ENCODE measurements around the gene CNGB1. TPM values are rescaled to one million over a fixed set of nuclear protein-coding genes. Genes with fewer than 3 reads are reported as not detected.
"Not testable (repeated sequence)": the region's sequence is repeated elsewhere in the genome, so short reads cannot be mapped to it uniquely, and the experiment has no call there.

CNGB1 gene
- total RNA-seq, 1 donor from 2014 or later, result 0.20 TPM

- DNase-seq (ENCODE audit: low read depth, low spot score), result no peak
Measured at GRCh38 chr16:57997176-57997527, 26.2 kb upstream of the CNGB1 start.

GRCh38 chr16:57996406-57997175 is 25.7 kb upstream of the CNGB1 start:
- DNase-seq (ENCODE audit: low read depth, low spot score), result no peak

DNA sequence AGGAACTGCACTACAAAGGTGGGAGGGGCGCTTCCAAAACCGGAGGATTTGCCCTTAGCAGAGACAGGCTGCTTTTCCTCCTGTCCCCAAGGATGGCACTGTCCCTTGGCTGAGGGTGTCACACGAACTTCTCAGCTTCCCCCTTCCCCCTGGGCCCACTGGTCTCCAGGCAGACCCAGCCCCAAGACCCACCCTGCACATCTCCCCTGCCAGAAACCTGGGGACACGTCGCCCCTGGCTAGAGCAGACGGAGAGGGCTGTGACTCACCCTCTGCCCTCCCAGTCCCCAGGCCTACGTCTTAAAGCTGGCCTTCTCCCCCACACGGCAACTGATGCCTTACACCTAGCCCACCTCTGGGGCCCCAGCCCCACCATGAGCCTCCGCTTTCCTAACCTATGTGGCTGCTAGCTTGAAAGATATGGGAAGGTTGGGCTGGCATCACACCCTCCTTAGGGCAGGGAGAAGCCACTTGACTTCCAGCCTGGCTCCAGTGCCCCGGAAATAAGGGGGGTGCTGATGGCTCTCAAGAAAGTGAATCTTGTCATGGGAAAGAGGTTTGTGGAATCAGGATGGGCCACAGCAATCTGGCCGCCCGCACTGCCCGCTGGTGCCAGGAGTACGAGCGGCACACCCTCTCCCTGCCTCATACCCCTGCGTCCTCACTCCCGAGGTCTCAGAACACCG is 24.9 kb upstream of the CNGB1 start:
- DNase-seq (ENCODE audit: low read depth, low spot score), result no peak

- no peak for DNase-seq (ENCODE audit: low read depth, low spot score)
Measured at GRCh38 chr16:57994778-57995177, 23.9 kb upstream of the CNGB1 start.

DNA sequence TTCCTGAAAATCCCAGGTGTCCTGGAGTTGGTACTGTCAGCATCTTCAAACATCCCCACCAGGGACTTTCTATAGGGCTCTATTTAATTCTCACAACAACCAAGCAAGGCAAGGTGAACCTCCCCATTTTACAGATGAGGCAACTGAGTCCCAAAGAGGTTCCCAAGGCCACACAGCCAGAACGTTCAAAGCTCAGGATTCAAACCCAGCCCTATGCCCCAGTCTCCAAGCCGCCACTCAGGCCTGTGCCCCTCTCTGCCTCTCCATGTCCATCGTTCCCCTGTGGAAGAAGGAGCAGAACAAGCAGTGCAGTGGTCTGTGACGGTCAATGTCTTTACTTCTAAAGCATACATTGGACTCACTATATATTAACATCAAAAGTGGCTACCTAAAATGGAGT is 23.4 kb upstream of the CNGB1 start:
- DNase-seq (ENCODE audit: low read depth, low spot score), result no peak

GRCh38 chr16:57993897-57994296 is 23.0 kb upstream of the CNGB1 start:
- no peak for DNase-seq (ENCODE audit: low read depth, low spot score)

DNA sequence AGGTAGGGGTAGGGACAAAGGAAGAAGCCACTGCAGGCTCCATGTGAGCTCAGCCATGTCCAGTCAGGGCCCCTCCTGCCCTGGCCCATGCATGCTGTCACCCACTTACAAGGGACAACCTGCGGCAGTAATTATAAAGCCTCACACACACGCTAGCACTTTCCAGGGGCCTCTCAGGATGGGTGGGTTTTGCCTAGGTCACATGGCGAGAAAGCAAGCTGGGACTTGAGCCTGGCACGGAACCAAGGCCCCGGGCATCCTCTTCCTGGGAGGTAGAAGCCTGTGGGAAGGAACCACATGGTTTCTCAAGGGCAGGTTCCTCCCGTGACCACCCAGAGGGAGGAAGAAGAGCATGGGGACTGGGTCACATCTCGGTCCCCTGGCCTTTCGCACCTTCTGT is 22.5 kb upstream of the CNGB1 start:
- DNase-seq (ENCODE audit: low read depth, low spot score), result no peak

GRCh38 chr16:57992084-57992483 is 21.2 kb upstream of the CNGB1 start:
- no peak for DNase-seq (ENCODE audit: low read depth, low spot score)

- DNase-seq (ENCODE audit: low read depth, low spot score), result no peak
Measured at GRCh38 chr16:57991551-57992059, 20.7 kb upstream of the CNGB1 start.

DNA sequence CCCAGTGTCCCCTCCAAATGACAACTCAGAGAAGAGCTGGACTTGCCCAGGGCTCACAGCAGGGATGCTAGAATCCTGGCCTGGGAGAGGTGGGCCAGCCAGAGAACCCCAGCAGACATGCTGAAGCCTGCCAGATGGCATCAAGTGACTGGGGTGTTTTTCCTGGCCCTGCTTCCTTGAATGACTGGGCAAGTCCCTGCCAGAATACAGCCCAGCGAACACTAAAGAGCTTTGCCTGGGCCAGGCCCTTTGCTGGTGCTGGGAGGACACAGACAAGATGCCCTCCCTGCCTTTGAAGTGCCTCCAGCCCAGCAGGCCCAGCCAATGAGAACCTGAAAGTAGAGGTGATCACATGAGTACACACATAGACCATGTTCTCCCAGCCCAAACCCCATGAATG is 18.0 kb upstream of the CNGB1 start:
- no peak for DNase-seq (ENCODE audit: low read depth, low spot score)

DNA sequence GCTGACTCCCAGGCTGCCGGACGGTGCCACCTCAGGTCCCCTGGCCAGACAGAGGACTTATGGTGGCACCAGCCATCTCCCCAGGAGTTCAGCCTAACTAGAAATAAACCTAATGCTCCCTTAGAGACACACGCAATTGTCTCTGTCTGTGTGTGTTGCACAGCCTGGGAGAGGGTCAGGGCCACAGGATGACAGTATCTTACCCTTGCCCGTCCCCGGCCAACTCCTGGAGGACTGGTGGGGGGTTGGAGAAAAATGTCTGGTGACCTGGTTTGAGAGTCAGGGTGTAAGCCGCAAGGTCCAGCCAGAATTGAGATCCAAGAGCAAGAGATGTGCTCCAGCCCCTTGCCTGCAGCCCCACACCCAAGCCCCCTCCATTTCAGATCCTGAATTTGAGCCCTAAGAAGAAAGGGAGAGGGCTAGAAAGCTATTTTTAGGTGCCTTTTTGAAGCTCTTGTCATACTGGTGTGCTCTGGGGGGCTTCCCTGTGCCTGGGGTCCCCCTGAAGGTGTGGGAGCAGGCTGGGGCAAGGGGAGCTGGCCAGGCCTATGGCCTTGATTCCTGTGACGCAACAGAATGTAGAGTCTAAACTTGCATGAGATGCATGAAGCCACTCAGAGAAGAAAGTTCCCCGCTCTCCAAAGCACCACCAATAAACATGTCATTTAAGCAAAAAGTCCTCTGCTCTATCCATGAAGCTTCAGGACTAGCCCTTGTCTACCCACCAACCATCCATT is 16.7 kb upstream of the CNGB1 start:
- no peak for DNase-seq (ENCODE audit: low read depth, low spot score)

- no peak for DNase-seq (ENCODE audit: low read depth, low spot score)
Measured at GRCh38 chr16:57986196-57986595, 15.3 kb upstream of the CNGB1 start.

DNA sequence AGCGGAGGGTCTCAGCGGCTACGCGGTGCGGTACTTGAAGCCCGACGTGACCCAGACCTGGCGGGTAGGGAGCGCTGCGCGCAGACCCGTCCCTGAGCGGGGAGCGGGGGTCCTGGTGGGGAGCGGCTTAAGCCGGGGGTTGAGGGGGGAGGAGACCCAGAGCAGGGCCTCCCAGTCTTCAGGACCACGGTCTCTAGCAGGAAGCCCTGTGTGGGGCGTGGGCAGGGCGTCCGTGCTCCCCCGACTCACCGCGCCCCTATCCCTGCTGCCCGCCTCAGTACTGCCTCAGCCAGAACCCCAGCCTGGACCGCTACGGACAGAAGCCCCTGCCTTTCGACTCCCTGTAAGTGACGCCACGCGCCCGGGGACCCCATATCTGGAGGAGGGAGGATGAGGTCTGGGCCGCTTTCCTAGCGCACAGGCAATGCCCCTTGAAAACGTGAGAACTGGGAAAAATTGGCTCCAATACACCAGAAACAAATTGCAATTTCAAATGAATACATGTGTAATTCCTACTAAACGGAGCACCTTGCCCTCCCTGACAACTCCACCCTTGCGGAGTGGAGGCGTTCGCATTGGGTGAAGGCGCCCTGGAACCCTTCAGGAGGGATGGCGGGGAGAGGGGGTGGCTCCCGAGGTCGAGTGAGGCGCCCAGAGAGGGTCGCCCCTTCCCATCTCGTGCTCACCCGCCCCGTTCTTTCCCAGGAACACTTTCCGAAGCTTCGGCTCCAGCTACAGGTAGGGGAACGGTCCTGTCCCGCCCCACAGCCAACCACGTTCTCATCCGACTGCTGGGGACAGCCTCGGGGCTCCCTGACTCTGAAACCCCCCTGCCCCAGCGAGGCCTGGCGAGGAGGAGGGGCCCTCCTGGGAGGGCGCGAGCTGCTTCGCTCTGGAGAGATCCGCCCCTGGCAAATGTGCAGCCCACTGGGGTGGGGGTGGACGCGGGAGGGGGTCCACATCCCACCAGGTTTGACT is 14.6 kb upstream of the CNGB1 start:
- DNase-seq (ENCODE audit: low read depth, low spot score), result no peak

GRCh38 chr16:57984443-57985203 is 13.7 kb upstream of the CNGB1 start:
- DNase-seq (ENCODE audit: low read depth, low spot score), result peak; percentile 47

DNA sequence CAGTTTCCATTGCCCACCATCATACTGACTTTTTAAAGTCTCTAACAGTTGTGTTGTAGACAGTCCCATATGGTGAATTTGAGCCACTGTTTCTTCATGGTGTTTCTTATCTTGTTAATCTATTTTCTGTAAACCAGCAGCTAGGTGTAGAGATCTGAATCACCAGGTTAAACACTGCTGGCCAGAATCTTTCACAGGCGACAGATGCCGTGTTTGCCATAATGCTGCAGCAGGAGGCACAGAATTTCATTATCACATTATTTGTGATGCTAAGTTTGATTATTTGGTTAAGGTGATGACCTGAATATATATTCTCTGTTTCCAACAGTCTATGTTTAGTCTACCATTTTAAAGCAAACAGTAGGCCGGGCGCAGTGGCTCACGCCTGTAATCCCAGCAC is 11.5 kb upstream of the CNGB1 start:
- DNase-seq (ENCODE audit: low read depth, low spot score), result no peak

- DNase-seq (ENCODE audit: low read depth, low spot score), result no peak
Measured at GRCh38 chr16:57981636-57982035, 10.7 kb upstream of the CNGB1 start.

DNA sequence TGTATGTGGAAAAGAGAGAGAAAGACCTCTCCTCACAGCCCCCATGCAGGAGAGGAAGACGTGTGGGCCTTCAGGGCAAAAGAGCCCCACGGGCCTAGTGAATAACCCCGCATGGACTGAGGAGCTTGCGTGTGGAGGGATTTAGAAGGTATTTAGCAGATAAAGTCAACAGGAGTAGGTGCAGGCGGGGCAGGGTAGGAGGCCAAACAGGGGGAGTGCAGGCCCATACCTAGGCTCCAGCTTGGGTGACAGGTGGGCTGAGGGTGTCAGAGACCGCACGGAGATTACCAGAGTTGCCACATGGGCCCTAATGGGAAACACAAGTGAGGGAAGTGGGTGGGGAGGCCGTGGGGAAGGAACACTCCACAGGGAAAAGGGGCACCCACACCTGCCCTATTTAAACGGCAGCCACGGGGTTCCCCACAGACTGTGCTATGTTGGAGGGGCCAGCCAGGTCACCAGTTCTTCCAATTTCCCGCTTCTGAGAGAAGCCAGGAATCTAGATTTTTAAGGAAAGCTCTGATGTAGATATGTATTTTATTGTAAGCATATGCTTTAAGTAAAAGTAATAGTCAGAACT is 8.2 kb upstream of the CNGB1 start:
- DNase-seq (ENCODE audit: low read depth, low spot score), result no peak

DNA sequence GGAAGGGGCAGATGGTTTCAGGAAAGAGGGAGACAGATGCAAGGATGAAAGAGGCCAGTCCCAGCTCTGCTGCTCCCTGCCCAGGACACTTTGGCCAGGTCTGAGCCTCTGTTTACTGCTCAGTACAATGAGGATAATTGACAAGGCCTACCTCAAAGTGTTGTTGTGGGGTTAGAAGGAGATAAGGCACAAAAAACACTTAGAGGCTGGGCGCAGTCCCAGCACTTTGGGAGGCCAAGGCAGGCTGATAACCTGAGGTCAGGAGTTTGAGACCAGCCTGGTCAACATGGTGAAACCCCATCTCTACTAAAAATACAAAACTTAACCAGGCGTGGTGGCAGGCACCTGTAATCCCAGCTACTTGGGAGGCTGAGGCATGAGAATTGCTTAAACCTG is 7.1 kb upstream of the CNGB1 start:
- not testable (repeated sequence) for DNase-seq (ENCODE audit: low read depth, low spot score)

GRCh38 chr16:57977418-57978069 is 6.6 kb upstream of the CNGB1 start:
- no peak for DNase-seq (ENCODE audit: low read depth, low spot score)

Measured in pulmonary artery endothelial cell (primary cell).